HCT116 (cell line): Measurements from ENCODE around the gene PSEN2. TPM values are rescaled to one million over a fixed set of nuclear protein-coding genes. Genes with fewer than 3 reads are reported as not detected.

Experiments used
- ATAC-seq: fragments of 200-7000 bp; cut with Tn5 transposase; 2 replicates; pipeline ENCODE4 v1.9.1; 2020; ENCODE audit warnings: mild to moderate bottlenecking, moderate library complexity
- BruUV-seq: library from RNA; stranded (reverse); fragments of 400-500 nt; replicated peaks from 2 replicates; lab custom pipeline; 2021; lab: Mats Ljungman, UMichigan
- CTCF ChIA-PET: fragments of 300-600 bp; sonication (Branson Sonifier 250); formaldehyde crosslinking; loops from one replicate; lab custom pipeline; 2021; ENCODE audit warnings: antibody characterized with exemption; lab: Charles Lee
- POLR2A ChIA-PET: fragments of 300-600, 350-600 bp; sonication (Branson Sonifier 250); formaldehyde crosslinking; loops from one replicate; lab custom pipeline; 2021; ENCODE audit warnings: antibody characterized with exemption; lab: Charles Lee
- RAD21 ChIA-PET, 2 experiments: fragments of 300-600 bp; sonication (Branson Sonifier 250); formaldehyde crosslinking; loops; one replicate each; lab custom pipeline; 2023; ENCODE audit warnings: low total read pairs in 2 of 2; ENCODE audit not compliant: uncharacterized antibody in 2 of 2, unreplicated experiment in 2 of 2, low non-redundant PET in 1 of 2; lab: Charles Lee
- DNase-seq: peaks from one replicate; pipeline ENCODE4 v3.0.0-alpha.2; 2010; ENCODE audit warnings: low read depth, low spot score
- H2AFZ ChIP-seq: fragments of 200-600 bp; shearing (Covaris generic), sonication (generic); 2 replicates; pipeline ENCODE4 v1.6.1; 2017; ENCODE audit warnings: low read depth, mixed run types, mixed read lengths, antibody characterized with exemption, low read length; ENCODE audit not compliant: poor library complexity, severe bottlenecking
- H3K27ac ChIP-seq: 2 replicates; pipeline ENCODE4 v1.5.1; 2012; ENCODE audit warnings: low read depth, low read length
- H3K27me3 ChIP-seq: fragments of 200-600 bp; sonication (generic); 2 replicates; pipeline ENCODE4 v1.6.1; 2016; ENCODE audit warnings: mixed run types, low read length, mixed read lengths; ENCODE audit not compliant: insufficient read depth
- H3K36me3 ChIP-seq, 2 experiments: fragments of 200-500 bp in 1 of 2; fragments of 200-600 bp in 1 of 2; sonication (Bioruptor generic) in 1 of 2; sonication (generic) in 1 of 2; 2 replicates each; pipeline versions ENCODE4 v1.5.1 to v1.6.1; 2014 to 2016; ENCODE audit warnings: low read length in 2 of 2, inconsistent platforms in 1 of 2, mixed read lengths in 1 of 2, mixed run types in 1 of 2; ENCODE audit not compliant: insufficient read depth in 2 of 2, control insufficient read depth in 1 of 2
- H3K4me1 ChIP-seq, 2 experiments: fragments of 200-600 bp in 1 of 2; sonication (generic) in 1 of 2; 2 replicates each; pipeline versions ENCODE4 v1.5.1 to v1.6.1; 2012 to 2017; ENCODE audit warnings: low read length in 2 of 2, inconsistent platforms in 1 of 2, mild to moderate bottlenecking in 1 of 2, mixed read lengths in 1 of 2, mixed run types in 1 of 2, moderate library complexity in 1 of 2; ENCODE audit not compliant: insufficient read depth in 2 of 2, control insufficient read depth in 1 of 2
- H3K4me2 ChIP-seq: fragments of 200-600 bp; sonication (generic); 2 replicates; pipeline ENCODE4 v1.6.1; 2017; ENCODE audit warnings: mixed run types, low read length, mixed read lengths
- H3K4me3 ChIP-seq, 2 experiments: fragments of 200-600 bp in 1 of 2; sonication (generic) in 1 of 2; replicated peaks in 1 of 2; 2 replicates each; pipeline ENCODE4 v1.5.1; 2011 to 2016; ENCODE audit warnings: low read length in 2 of 2, control low read depth in 1 of 2, low read depth in 1 of 2, mild to moderate bottlenecking in 1 of 2, mixed read lengths in 1 of 2, mixed run types in 1 of 2
- H3K79me2 ChIP-seq: fragments of 200-600 bp; sonication (generic); 2 replicates; pipeline ENCODE4 v1.6.1; 2017; ENCODE audit warnings: mild to moderate bottlenecking, mixed run types, low read length, moderate library complexity, mixed read lengths; ENCODE audit not compliant: insufficient read depth
- H3K9ac ChIP-seq: fragments of 200-600 bp; sonication (generic); 2 replicates; pipeline ENCODE4 v1.6.1; 2016; ENCODE audit warnings: low read length, mixed read lengths
- H3K9me2 ChIP-seq: fragments of 200-600 bp; sonication (generic), shearing (Covaris generic); 2 replicates; pipeline ENCODE4 v1.6.1; 2017; ENCODE audit warnings: mixed run types, mild to moderate bottlenecking, moderate library complexity; ENCODE audit not compliant: insufficient read depth
- H3K9me3 ChIP-seq, 2 experiments: fragments of 200-500 bp in 1 of 2; fragments of 200-600 bp in 1 of 2; sonication (Bioruptor generic) in 1 of 2; sonication (generic) in 1 of 2; 2 replicates each; pipeline ENCODE4 v1.6.1; 2014 to 2017; ENCODE audit warnings: low read length in 2 of 2, mixed read lengths in 2 of 2, inconsistent platforms in 1 of 2, low read depth in 1 of 2, mild to moderate bottlenecking in 1 of 2, mixed run types in 1 of 2, moderate library complexity in 1 of 2; ENCODE audit not compliant: control insufficient read depth in 1 of 2, insufficient read depth in 1 of 2
- H4K20me1 ChIP-seq: fragments of 200-600 bp; sonication (generic), shearing (Covaris generic); 2 replicates; pipeline ENCODE4 v1.6.1; 2017; ENCODE audit warnings: mixed run types, mild to moderate bottlenecking, moderate library complexity; ENCODE audit not compliant: insufficient read depth
- CBX3 ChIP-seq: IDR thresholded peaks from 2 replicates; pipeline ENCODE4 v1.6.1; 2012; ENCODE audit warnings: low read depth
- CEBPB ChIP-seq: IDR thresholded peaks from 2 replicates; pipeline ENCODE4 v1.6.1; 2012; ENCODE audit warnings: low read depth
- ELF1 ChIP-seq: IDR thresholded peaks from 2 replicates; pipeline ENCODE4 v1.6.1; 2012; ENCODE audit warnings: low read depth, borderline replicate concordance
- EZH2 ChIP-seq: fragments of 200-600 bp; sonication (generic); IDR thresholded peaks from 2 replicates; pipeline ENCODE4 v1.6.1; 2017; ENCODE audit warnings: antibody characterized with exemption, mixed run types
- EZH2phosphoT487 ChIP-seq: fragments of 200-600 bp; IDR thresholded peaks from 2 replicates; pipeline ENCODE4 v1.6.1; 2018; ENCODE audit warnings: antibody characterized with exemption, borderline replicate concordance
- JUND ChIP-seq: IDR thresholded peaks from 2 replicates; pipeline ENCODE4 v1.6.1; 2012
- POLR2A ChIP-seq: IDR thresholded peaks from 2 replicates; pipeline ENCODE4 v1.7.0; 2011; ENCODE audit warnings: borderline replicate concordance; ENCODE audit not compliant: insufficient read depth, insufficient read length; ENCODE audit errors: extremely low read depth
- SIN3A ChIP-seq: IDR thresholded peaks from 2 replicates; pipeline ENCODE4 v1.6.1; 2012; ENCODE audit warnings: low read depth
- SP1 ChIP-seq: IDR thresholded peaks from 2 replicates; pipeline ENCODE4 v1.6.1; 2012; ENCODE audit warnings: low read depth
- YY1 ChIP-seq: IDR thresholded peaks from 2 replicates; pipeline ENCODE4 v1.6.1; 2011; ENCODE audit warnings: low read length, low read depth, moderate library complexity, mild to moderate bottlenecking; ENCODE audit not compliant: insufficient replicate concordance; ENCODE audit errors: extremely low read depth
- ZNF274 ChIP-seq: fragments of 200-500 bp; sonication (Bioruptor generic); IDR thresholded peaks from 2 replicates; pipeline ENCODE4 v1.6.1; 2014; ENCODE audit warnings: mild to moderate bottlenecking, low read depth, low read length, inconsistent platforms
- intact Hi-C: fragments of 100-400 bp; cut with micrococcal nuclease; formaldehyde crosslinking; loops from 2 replicates; pipeline ENCODE4 v1.10.0; 2022
- total RNA-seq: library from RNA; stranded (reverse); gene quantifications from one replicate; pipeline ENCODE4 v1.2.1, GENCODE V29; 2021; ENCODE audit not compliant: unreplicated experiment
- TF ChIP-seq, protein P1 (sequence below), 3 experiments: fragments of 200-600 bp in 1 of 3; sonication (generic) in 1 of 3; IDR thresholded peaks in 2 of 3; conservative IDR thresholded peaks in 1 of 3; 2 replicates each; pipeline ENCODE4 v1.5.1; 2012 to 2017; ENCODE audit warnings: low read depth in 2 of 3, low read length in 2 of 3, antibody characterized with exemption in 1 of 3, borderline replicate concordance in 1 of 3, control low read depth in 1 of 3, mild to moderate bottlenecking in 1 of 3, mixed read lengths in 1 of 3, mixed run types in 1 of 3, moderate library complexity in 1 of 3; ENCODE audit not compliant: insufficient read depth in 1 of 3
- TF ChIP-seq, protein P2 (sequence below): IDR thresholded peaks from 2 replicates; pipeline ENCODE4 v1.6.1; 2012
- TF ChIP-seq, protein P3 (sequence below): IDR thresholded peaks from 2 replicates; pipeline ENCODE4 v1.6.1; 2012; ENCODE audit warnings: low read depth

Gene PSEN2
- total RNA-seq, 1 experiment from 2014 or later: 28.5 TPM

DNA sequence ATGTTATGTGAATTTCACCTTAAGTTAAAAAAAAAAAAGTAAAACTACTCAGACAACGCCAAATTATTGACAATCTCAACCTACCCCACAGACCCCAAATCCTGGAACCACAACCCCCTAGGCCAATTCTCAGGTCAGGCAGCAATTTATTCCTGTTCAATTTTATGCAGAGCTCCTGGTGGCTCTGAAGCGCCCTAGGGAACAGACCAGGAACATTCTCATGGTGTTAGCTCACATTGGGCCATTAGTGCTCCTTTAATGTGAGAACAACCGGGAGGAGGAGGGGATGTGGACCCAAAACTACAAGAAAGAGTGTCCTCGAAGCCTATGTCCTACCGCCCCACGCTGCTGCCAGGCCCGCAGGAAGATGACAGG lies 403 bp upstream of the PSEN2 start:
- H4K20me1 ChIP-seq: no peaks in the 10 kb centered on the region
- H3K9me3 ChIP-seq: no peaks in the 10 kb centered on the region
- POLR2A ChIA-PET: no interaction called here
- peak overlapping the region; percentile 95 for H3K4me2 ChIP-seq
- H3K79me2 ChIP-seq: peaks cover 25% of the 10 kb centered on the region
- H3K4me3 ChIP-seq: peak overlapping the region; percentile 73 to 87
- CTCF ChIA-PET: no interaction called here
- H3K9me2 ChIP-seq: no peaks in the 10 kb centered on the region
- BruUV-seq: TSS peak; percentile 72
- no peaks in the 10 kb centered on the region for H3K36me3 ChIP-seq
- intact Hi-C loops: no loop called here
- RAD21 ChIA-PET: no interaction called here
- H3K27me3 ChIP-seq: no peaks in the 10 kb centered on the region
- peak; percentile 27 for DNase-seq
- H2AFZ ChIP-seq: peak overlapping the region; percentile 75
- TF ChIP-seq YY1 (no peak), ELF1 (no peak), SIN3A (no peak), EZH2 (no peak), CBX3 (no peak), EZH2phosphoT487 (no peak), ZNF274 (no peak), JUND (no peak), CEBPB (no peak), POLR2A (no peak), SP1 (no peak)
- TF ChIP-seq, protein P1, sequence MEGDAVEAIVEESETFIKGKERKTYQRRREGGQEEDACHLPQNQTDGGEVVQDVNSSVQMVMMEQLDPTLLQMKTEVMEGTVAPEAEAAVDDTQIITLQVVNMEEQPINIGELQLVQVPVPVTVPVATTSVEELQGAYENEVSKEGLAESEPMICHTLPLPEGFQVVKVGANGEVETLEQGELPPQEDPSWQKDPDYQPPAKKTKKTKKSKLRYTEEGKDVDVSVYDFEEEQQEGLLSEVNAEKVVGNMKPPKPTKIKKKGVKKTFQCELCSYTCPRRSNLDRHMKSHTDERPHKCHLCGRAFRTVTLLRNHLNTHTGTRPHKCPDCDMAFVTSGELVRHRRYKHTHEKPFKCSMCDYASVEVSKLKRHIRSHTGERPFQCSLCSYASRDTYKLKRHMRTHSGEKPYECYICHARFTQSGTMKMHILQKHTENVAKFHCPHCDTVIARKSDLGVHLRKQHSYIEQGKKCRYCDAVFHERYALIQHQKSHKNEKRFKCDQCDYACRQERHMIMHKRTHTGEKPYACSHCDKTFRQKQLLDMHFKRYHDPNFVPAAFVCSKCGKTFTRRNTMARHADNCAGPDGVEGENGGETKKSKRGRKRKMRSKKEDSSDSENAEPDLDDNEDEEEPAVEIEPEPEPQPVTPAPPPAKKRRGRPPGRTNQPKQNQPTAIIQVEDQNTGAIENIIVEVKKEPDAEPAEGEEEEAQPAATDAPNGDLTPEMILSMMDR (IDR thresholded peaks at IDR 0.05 in 2 of 3, conservative IDR thresholded peaks at IDR 0.05 in 1 of 3; ENCODE audit: borderline replicate concordance in 1 of 3, insufficient read depth in 1 of 3, low read depth in 2 of 3, low read length in 2 of 3): no peak
- TF ChIP-seq, protein P2, sequence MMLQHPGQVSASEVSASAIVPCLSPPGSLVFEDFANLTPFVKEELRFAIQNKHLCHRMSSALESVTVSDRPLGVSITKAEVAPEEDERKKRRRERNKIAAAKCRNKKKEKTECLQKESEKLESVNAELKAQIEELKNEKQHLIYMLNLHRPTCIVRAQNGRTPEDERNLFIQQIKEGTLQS: no peak
- TF ChIP-seq, protein P3, sequence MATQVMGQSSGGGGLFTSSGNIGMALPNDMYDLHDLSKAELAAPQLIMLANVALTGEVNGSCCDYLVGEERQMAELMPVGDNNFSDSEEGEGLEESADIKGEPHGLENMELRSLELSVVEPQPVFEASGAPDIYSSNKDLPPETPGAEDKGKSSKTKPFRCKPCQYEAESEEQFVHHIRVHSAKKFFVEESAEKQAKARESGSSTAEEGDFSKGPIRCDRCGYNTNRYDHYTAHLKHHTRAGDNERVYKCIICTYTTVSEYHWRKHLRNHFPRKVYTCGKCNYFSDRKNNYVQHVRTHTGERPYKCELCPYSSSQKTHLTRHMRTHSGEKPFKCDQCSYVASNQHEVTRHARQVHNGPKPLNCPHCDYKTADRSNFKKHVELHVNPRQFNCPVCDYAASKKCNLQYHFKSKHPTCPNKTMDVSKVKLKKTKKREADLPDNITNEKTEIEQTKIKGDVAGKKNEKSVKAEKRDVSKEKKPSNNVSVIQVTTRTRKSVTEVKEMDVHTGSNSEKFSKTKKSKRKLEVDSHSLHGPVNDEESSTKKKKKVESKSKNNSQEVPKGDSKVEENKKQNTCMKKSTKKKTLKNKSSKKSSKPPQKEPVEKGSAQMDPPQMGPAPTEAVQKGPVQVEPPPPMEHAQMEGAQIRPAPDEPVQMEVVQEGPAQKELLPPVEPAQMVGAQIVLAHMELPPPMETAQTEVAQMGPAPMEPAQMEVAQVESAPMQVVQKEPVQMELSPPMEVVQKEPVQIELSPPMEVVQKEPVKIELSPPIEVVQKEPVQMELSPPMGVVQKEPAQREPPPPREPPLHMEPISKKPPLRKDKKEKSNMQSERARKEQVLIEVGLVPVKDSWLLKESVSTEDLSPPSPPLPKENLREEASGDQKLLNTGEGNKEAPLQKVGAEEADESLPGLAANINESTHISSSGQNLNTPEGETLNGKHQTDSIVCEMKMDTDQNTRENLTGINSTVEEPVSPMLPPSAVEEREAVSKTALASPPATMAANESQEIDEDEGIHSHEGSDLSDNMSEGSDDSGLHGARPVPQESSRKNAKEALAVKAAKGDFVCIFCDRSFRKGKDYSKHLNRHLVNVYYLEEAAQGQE: no peak
- TF ChIP-seq, all 23 proteins: peak for 0
- Histone ChIP-seq H3K4me1 (peaks cover 22 to 52% of the 10 kb centered on the region in 2 experiments; a peak in 3 of 4 replicates), H3K27ac (peak overlapping the region; percentile 69; the same call in 1 of the 2 replicates), H3K9ac (peak overlapping the region; percentile 72)
- ATAC-seq: no peak
